K562 (cell line): ENCODE data around the gene GRIK1. TPM values are rescaled to one million over a fixed set of nuclear protein-coding genes. Genes with fewer than 3 reads are reported as not detected.

Experiments
- DMBX1 ChIP-seq: fragments of 250-450 bp; sonication (Bioruptor Pico); IDR thresholded peaks from 2 replicates; pipeline ENCODE4 v1.8.0; 2022; ENCODE audit warnings: inconsistent platforms, mild to moderate bottlenecking, moderate library complexity, borderline replicate concordance
- ELK1 ChIP-seq: sonication (generic); formaldehyde crosslinking; IDR thresholded peaks from 2 replicates; pipeline ENCODE4 v1.8.1; 2022; ENCODE audit warnings: missing genetic modification reagents
- EP300 ChIP-seq: IDR thresholded peaks from 2 replicates; pipeline ENCODE4 v1.6.1; 2012; ENCODE audit warnings: low read length, improper control_type of control experiment
- GTF2A2 ChIP-seq: IDR thresholded peaks from 2 replicates; pipeline ENCODE4 v1.6.1; 2016; ENCODE audit warnings: mild to moderate bottlenecking, missing genetic modification characterization, missing compliant biosample characterization
- HLTF ChIP-seq: fragments of 450-650 bp; IDR thresholded peaks from 2 replicates; pipeline ENCODE4 v1.6.1; 2016
- NELFE ChIP-seq: IDR thresholded peaks from 2 replicates; pipeline ENCODE4 v1.6.1; 2011; ENCODE audit warnings: mild to moderate bottlenecking; ENCODE audit not compliant: insufficient read depth, insufficient read length
- NEUROD1 ChIP-seq: fragments of 150-350 bp; IDR thresholded peaks from 2 replicates; pipeline ENCODE4 v1.6.1; 2014; ENCODE audit warnings: borderline replicate concordance, low read length, low read depth; ENCODE audit not compliant: partially characterized antibody
- POLR2B ChIP-seq: fragments of 450-650 bp; IDR thresholded peaks from 2 replicates; pipeline ENCODE4 v1.6.1; 2018; ENCODE audit warnings: low read depth; ENCODE audit not compliant: partially characterized antibody
- POLR2H ChIP-seq: IDR thresholded peaks from 2 replicates; pipeline ENCODE4 v1.6.1; 2016; ENCODE audit warnings: missing genetic modification characterization, low read depth, mild to moderate bottlenecking, control low read depth, missing compliant biosample characterization, moderate library complexity
- PRMT5 ChIP-seq: sonication (generic); formaldehyde crosslinking; IDR thresholded peaks from 2 replicates; pipeline ENCODE4 v1.5.0; 2020; ENCODE audit warnings: missing genetic modification reagents
- THAP7 ChIP-seq: fragments of 250-450 bp; sonication (Bioruptor Pico); IDR thresholded peaks from 2 replicates; pipeline ENCODE4 v1.5.0; 2021
- ZNF311 ChIP-seq: fragments of 250-450 bp; sonication (Bioruptor Pico); IDR thresholded peaks from 2 replicates; pipeline ENCODE4 v1.4.0; 2020; ENCODE audit warnings: mild to moderate bottlenecking, moderate library complexity
- ZNF584 ChIP-seq: fragments of 200-800 bp; sonication (Bioruptor generic); IDR thresholded peaks from 2 replicates; pipeline ENCODE4 v1.6.1; 2016; ENCODE audit warnings: low read depth, mild to moderate bottlenecking, missing genetic modification characterization, missing compliant biosample characterization
- ZNF644 ChIP-seq: fragments of 200-800 bp; sonication (Bioruptor generic); IDR thresholded peaks from 2 replicates; pipeline ENCODE4 v1.6.1; 2016; ENCODE audit warnings: low read depth, missing genetic modification characterization, missing compliant biosample characterization
- ZNF766 ChIP-seq: fragments of 200-800 bp; sonication (Bioruptor generic); conservative IDR thresholded peaks from 2 replicates; pipeline ENCODE4 v1.6.1; 2016; ENCODE audit warnings: missing genetic modification characterization, missing compliant biosample characterization
- polyA plus RNA-seq, 8 experiments: library from polyadenylated mRNA; depleted of rRNA in 4 of 8; stranded (reverse) in 5 of 8; unstranded in 3 of 8; fragments of >200 nt; fragmentation: Nextera tagmentation in 2 of 8; fragmentation: Illumina TruSeq in 1 of 8; extraction: Ambion mirVana in 2 of 8; extraction: Trizol in 1 of 8; gene quantifications; 2 replicates each; pipeline versions ENCODE4 v1.2.1 to v1.2.3, GENCODE V29; 2011 to 2014; ENCODE audit warnings: inconsistent platforms in 1 of 8, missing spikeins in 1 of 8
- total RNA-seq, 7 experiments: library from RNA; depleted of rRNA in 6 of 7; stranded (reverse); fragments of >200 nt in 6 of 7; fragmentation: Illumina TruSeq in 2 of 7; extraction: Trizol in 2 of 7; gene quantifications; 2 replicates each; pipeline versions ENCODE4 v1.2.1 to v1.2.3, GENCODE V29; 2011 to 2021; ENCODE audit warnings: low replicate concordance in 1 of 7
- TF ChIP-seq, protein P1 (sequence below): sonication (generic); formaldehyde crosslinking; IDR thresholded peaks from 2 replicates; pipeline ENCODE4 v1.8.0; 2022; ENCODE audit warnings: missing genetic modification reagents, mild to moderate bottlenecking, borderline replicate concordance
- TF ChIP-seq, protein P2 (sequence below): fragments of 250-450 bp; sonication (Bioruptor Pico); IDR thresholded peaks from 2 replicates; pipeline ENCODE4 v1.4.0; 2020
- TF ChIP-seq, protein P3 (sequence below): fragments of 150-350 bp; conservative IDR thresholded peaks from 2 replicates; pipeline ENCODE4 v1.6.1; 2014; ENCODE audit warnings: low read length

The GRIK1 gene
- total and polyA plus RNA-seq, 9 of the 15 experiments (the other 6 are each of a cell fraction or from before 2014, with no cell fraction given), result 0.17 to 2.8 (median 0.53) TPM

DNA sequence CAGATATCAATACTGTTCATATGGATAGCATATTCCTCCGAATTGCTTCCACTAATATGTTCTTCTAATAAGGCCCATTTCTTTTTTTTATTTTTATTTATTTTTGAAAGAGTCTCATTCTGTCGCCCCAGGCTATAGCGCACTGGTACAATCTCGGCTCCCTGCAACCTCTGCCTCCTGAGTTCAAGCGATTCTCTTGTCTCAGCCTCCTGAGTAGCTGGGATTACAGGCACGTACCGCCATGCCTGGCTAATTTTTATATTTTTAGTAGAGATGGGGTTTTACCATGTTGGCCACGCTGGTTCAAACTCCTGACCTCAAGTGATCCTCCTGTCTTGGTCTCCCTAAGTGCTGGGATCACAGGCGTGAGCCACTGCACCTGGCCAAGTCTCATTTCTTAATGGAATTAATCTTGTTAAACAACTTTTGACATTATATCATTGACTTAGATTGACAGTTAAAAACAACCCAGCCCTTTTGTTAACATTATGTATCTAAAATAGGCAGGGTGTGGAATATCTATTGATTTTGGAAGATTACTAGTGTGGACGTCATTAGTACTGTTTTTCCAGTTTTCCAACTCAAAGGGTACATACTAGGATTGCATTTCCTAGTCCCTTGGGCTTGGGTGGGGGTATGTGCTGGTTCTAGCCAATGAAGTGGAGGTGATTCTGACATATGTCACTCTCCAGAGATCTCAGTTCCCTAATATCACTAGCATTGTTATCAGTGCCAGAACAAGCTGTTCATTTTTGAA lies 281.4 kb downstream of the GRIK1 start (continued):
- 0 out of 2 replicates have a peak, but pooled peaks have one; percentile 3 for TF ChIP-seq EP300
- no peak for TF ChIP-seq PRMT5 (CRISPR knock-in tag)
- no peak for TF ChIP-seq HLTF
- TF ChIP-seq, protein P1, sequence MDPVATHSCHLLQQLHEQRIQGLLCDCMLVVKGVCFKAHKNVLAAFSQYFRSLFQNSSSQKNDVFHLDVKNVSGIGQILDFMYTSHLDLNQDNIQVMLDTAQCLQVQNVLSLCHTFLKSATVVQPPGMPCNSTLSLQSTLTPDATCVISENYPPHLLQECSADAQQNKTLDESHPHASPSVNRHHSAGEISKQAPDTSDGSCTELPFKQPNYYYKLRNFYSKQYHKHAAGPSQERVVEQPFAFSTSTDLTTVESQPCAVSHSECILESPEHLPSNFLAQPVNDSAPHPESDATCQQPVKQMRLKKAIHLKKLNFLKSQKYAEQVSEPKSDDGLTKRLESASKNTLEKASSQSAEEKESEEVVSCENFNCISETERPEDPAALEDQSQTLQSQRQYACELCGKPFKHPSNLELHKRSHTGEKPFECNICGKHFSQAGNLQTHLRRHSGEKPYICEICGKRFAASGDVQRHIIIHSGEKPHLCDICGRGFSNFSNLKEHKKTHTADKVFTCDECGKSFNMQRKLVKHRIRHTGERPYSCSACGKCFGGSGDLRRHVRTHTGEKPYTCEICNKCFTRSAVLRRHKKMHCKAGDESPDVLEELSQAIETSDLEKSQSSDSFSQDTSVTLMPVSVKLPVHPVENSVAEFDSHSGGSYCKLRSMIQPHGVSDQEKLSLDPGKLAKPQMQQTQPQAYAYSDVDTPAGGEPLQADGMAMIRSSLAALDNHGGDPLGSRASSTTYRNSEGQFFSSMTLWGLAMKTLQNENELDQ, result no peak
- TF ChIP-seq POLR2H (tag), result no peak
- TF ChIP-seq POLR2B, result no peak
- TF ChIP-seq DMBX1, result peak; percentile 83
- TF ChIP-seq ZNF584 (CRISPR knock-in tag), result peak; percentile 24; the same call in 1 of the 2 replicates
- TF ChIP-seq ELK1 (CRISPR knock-in tag), result no peak
- TF ChIP-seq, protein P2, sequence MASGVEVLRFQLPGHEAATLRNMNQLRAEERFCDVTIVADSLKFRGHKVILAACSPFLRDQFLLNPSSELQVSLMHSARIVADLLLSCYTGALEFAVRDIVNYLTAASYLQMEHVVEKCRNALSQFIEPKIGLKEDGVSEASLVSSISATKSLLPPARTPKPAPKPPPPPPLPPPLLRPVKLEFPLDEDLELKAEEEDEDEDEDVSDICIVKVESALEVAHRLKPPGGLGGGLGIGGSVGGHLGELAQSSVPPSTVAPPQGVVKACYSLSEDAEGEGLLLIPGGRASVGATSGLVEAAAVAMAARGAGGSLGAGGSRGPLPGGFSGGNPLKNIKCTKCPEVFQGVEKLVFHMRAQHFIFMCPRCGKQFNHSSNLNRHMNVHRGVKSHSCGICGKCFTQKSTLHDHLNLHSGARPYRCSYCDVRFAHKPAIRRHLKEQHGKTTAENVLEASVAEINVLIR (CRISPR knock-in tag), result no peak
- TF ChIP-seq ZNF311, result peak; percentile 66; the same call in 1 of the 2 replicates
- no peak for TF ChIP-seq THAP7 (CRISPR knock-in tag)
- peak; percentile 66 for TF ChIP-seq ZNF766
- TF ChIP-seq ZNF644 (tag), result no peak; the same call in 1 of the 2 replicates
- no peak for TF ChIP-seq NEUROD1
- TF ChIP-seq, protein P3, sequence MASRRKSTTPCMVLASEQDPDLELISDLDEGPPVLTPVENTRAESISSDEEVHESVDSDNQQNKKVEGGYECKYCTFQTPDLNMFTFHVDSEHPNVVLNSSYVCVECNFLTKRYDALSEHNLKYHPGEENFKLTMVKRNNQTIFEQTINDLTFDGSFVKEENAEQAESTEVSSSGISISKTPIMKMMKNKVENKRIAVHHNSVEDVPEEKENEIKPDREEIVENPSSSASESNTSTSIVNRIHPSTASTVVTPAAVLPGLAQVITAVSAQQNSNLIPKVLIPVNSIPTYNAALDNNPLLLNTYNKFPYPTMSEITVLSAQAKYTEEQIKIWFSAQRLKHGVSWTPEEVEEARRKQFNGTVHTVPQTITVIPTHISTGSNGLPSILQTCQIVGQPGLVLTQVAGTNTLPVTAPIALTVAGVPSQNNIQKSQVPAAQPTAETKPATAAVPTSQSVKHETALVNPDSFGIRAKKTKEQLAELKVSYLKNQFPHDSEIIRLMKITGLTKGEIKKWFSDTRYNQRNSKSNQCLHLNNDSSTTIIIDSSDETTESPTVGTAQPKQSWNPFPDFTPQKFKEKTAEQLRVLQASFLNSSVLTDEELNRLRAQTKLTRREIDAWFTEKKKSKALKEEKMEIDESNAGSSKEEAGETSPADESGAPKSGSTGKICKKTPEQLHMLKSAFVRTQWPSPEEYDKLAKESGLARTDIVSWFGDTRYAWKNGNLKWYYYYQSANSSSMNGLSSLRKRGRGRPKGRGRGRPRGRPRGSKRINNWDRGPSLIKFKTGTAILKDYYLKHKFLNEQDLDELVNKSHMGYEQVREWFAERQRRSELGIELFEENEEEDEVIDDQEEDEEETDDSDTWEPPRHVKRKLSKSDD, result no peak
- no peak for TF ChIP-seq NELFE
- TF ChIP-seq GTF2A2, result peak; percentile 62
